Measurements from ENCODE around the gene ZNF740. TPM values are rescaled to one million over a fixed set of nuclear protein-coding genes. Genes with fewer than 3 reads are reported as not detected.

The ZNF740 gene, protein sequence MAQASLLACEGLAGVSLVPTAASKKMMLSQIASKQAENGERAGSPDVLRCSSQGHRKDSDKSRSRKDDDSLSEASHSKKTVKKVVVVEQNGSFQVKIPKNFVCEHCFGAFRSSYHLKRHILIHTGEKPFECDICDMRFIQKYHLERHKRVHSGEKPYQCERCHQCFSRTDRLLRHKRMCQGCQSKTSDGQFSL
- 13.7 TPM for polyA plus RNA-seq (2012; ENCODE audit: missing spikeins)

DNA sequence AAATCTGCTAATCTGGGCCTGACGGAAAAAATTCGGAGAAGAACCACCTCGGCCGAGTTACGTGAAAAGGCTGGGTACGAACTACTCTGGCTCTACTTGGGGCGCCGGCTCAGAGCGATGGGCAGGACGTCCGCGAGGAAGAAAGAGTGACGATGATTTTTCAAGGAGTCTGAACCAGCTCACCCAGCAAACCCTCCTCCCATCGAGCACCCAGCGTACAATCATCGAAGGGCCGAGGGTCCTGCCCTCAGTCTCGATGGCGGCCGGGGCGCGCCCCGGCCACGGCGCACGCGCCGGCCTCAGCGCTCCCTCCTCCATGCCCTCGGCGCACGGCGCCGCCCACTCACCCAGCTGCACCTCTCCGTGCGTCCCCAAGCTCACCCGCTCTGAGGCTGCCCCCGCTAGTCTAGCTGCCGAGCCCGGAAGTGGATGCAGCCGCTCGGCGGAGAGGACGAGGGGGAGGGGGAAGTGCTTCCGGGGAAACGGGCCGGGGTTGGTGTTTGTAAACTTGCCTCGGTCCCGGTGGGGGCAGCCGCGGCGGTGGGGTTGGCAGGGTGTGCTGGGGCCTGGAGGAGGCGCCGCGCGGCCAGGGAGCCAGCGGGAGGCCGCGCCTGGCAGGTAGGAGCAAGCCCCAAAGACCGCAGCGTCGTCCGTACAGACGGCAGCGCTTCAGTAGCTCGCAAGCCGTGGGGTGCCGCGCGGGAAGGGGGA, at the start of gene ZNF740, which contains the start of gene CSAD:
Gene ZNF740 (plus strand): TSS at position 503 of the 711 bp plus-strand sequence. CDS start 1,262 bp downstream, outside the sequence.
Gene CSAD (minus strand): TSS at position 706 of the 711 bp plus-strand sequence. CDS start 7,455 bp downstream, outside the sequence.
- TF ChIP-seq POLR2AphosphoS5 (IDR thresholded peaks at IDR 0.05; ENCODE audit: low read depth, low read length) = peak; percentile 70; the same call in 1 of the 2 replicates
- peak; percentile 83 for TF ChIP-seq POLR2A (IDR thresholded peaks at IDR 0.05; ENCODE audit: low read depth, low read length)
- peak; percentile 61 for TF ChIP-seq TAF1 (IDR thresholded peaks at IDR 0.05; ENCODE audit: borderline replicate concordance, low read depth, low read length)
- FAIRE-seq = peak; percentile 97
- DNase-seq (ENCODE audit: insufficient read length) = peak; percentile 98

GRCh38 chr12:53131844-53132243, 48.7 kb upstream of the ZNF740 start:
- FAIRE-seq (no peak), DNase-seq (ENCODE audit: insufficient read length) (no peak)
- no peak for TF ChIP-seq POLR2AphosphoS5 (IDR thresholded peaks at IDR 0.05; ENCODE audit: low read depth, low read length)
- TF ChIP-seq TAF1 (IDR thresholded peaks at IDR 0.05; ENCODE audit: borderline replicate concordance, low read depth, low read length) = no peak
- no peak for TF ChIP-seq POLR2A (IDR thresholded peaks at IDR 0.05; ENCODE audit: low read depth, low read length)

DNA sequence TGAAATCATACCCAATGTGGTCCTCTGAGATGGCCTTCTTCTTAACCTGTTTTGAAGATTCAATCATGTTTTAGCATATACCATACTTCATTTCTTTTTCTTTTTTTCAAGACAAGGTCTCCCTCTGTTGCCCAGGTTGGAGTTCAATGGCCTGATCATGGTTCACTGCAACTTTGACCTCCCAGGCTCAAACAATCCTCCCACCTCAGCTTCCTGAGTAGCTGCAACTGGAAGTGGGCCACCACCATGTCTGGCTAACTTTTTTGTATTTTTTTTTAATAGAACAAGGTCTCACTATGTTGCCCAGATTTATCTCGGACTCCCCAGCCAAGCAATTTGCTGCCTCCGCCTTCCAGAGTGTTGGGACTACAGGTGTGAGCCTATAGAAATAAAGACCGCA, 46.8 kb upstream of the ZNF740 start:
- TF ChIP-seq POLR2AphosphoS5 (IDR thresholded peaks at IDR 0.05; ENCODE audit: low read depth, low read length) = no peak
- TF ChIP-seq TAF1 (IDR thresholded peaks at IDR 0.05; ENCODE audit: borderline replicate concordance, low read depth, low read length) = no peak
- no peak for TF ChIP-seq POLR2A (IDR thresholded peaks at IDR 0.05; ENCODE audit: low read depth, low read length)
- no peak for FAIRE-seq

DNA sequence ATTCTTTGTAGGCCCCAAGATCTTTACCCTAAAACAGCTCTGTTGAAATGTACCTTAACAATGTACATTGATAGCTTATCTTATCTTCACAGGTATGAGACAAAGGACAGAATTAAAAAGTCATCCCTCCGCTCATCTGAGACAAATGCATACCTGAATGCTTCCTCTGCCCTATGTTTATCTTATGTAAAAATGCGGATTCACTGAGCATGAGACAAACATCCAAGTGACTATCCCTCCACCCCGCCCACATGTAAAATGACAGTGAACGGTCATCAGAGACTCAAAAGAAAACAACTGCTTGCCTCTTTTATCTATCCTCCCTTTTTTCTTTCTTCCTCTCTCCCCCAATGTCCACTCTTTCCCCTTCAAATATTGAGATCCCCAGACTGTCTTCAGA, 37.2 kb upstream of the ZNF740 start:
- FAIRE-seq = no peak
- no peak for TF ChIP-seq TAF1 (IDR thresholded peaks at IDR 0.05; ENCODE audit: borderline replicate concordance, low read depth, low read length)
- TF ChIP-seq POLR2A (IDR thresholded peaks at IDR 0.05; ENCODE audit: low read depth, low read length) = no peak
- TF ChIP-seq POLR2AphosphoS5 (IDR thresholded peaks at IDR 0.05; ENCODE audit: low read depth, low read length) = no peak
- no peak for DNase-seq (ENCODE audit: insufficient read length)

More for the DNA sequence above, 46.8 kb upstream of the ZNF740 start:
- no peak for DNase-seq (ENCODE audit: insufficient read length)

- DNase-seq (ENCODE audit: insufficient read length) (no peak), FAIRE-seq (no peak)
- TF ChIP-seq POLR2A (IDR thresholded peaks at IDR 0.05; ENCODE audit: low read depth, low read length) (no peak), POLR2AphosphoS5 (IDR thresholded peaks at IDR 0.05; ENCODE audit: low read depth, low read length) (no peak), TAF1 (IDR thresholded peaks at IDR 0.05; ENCODE audit: borderline replicate concordance, low read depth, low read length) (no peak)
These were observed 34.9 kb upstream of the ZNF740 start for GRCh38 chr12:53145383-53146260.

GRCh38 chr12:53147181-53147580, 33.3 kb upstream of the ZNF740 start:
- FAIRE-seq (no peak), DNase-seq (ENCODE audit: insufficient read length) (no peak)
- no peak for TF ChIP-seq POLR2A (IDR thresholded peaks at IDR 0.05; ENCODE audit: low read depth, low read length)

DNA sequence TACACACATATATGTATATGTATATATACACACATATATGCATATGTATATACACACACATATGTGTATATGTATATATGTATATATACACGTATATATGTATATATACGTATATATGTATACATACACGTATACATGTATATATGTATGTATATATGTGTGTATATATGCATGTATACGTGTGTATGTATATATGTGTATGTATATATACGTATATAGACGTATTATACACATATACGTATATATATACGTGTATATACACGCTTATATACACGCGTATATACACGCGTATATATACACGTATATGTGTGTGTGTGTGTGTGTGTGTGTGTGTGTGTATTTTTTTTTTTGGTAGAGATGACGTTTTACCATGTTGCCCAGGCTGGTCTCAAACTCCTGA, 32.9 kb upstream of the ZNF740 start:
- TF ChIP-seq POLR2AphosphoS5 (IDR thresholded peaks at IDR 0.05; ENCODE audit: low read depth, low read length) (no peak), POLR2A (IDR thresholded peaks at IDR 0.05; ENCODE audit: low read depth, low read length) (no peak), TAF1 (IDR thresholded peaks at IDR 0.05; ENCODE audit: borderline replicate concordance, low read depth, low read length) (no peak)
- FAIRE-seq = no peak
- DNase-seq (ENCODE audit: insufficient read length) = no peak

- DNase-seq (ENCODE audit: insufficient read length) (no peak), FAIRE-seq (no peak)
- TF ChIP-seq POLR2AphosphoS5 (IDR thresholded peaks at IDR 0.05; ENCODE audit: low read depth, low read length) = no peak
These were observed 29.5 kb upstream of the ZNF740 start for GRCh38 chr12:53151039-53151438.

DNA sequence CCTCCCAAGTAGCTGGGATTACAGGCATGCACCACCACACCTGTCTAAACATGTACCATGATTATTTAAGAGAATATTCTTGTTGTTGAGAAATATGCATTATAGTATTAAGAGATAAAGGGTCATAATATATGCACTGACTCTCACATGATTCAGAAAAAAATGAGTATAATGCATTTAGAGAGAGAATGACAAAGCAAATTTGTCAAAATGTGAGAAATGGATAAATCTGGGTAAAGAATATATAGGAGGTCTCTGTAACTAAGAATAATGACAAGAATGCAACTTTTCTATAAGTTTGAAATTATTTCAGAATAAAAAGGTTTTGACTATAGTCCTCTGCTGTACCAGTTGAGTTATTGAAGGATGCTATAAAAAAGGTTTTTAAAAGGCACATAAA, 28.1 kb upstream of the ZNF740 start:
- FAIRE-seq = no peak

GRCh38 chr12:53159195-53159839, 21.2 kb upstream of the ZNF740 start:
- peak; percentile 90 for FAIRE-seq
- DNase-seq (ENCODE audit: insufficient read length) = peak; percentile 92
- TF ChIP-seq TAF1 (IDR thresholded peaks at IDR 0.05; ENCODE audit: borderline replicate concordance, low read depth, low read length) (no peak), POLR2AphosphoS5 (IDR thresholded peaks at IDR 0.05; ENCODE audit: low read depth, low read length) (no peak), POLR2A (IDR thresholded peaks at IDR 0.05; ENCODE audit: low read depth, low read length) (no peak)

More for the DNA sequence above, 28.1 kb upstream of the ZNF740 start:
- no peak for TF ChIP-seq TAF1 (IDR thresholded peaks at IDR 0.05; ENCODE audit: borderline replicate concordance, low read depth, low read length)
- no peak for TF ChIP-seq POLR2AphosphoS5 (IDR thresholded peaks at IDR 0.05; ENCODE audit: low read depth, low read length)
- TF ChIP-seq POLR2A (IDR thresholded peaks at IDR 0.05; ENCODE audit: low read depth, low read length) = no peak
- no peak for DNase-seq (ENCODE audit: insufficient read length)

DNA sequence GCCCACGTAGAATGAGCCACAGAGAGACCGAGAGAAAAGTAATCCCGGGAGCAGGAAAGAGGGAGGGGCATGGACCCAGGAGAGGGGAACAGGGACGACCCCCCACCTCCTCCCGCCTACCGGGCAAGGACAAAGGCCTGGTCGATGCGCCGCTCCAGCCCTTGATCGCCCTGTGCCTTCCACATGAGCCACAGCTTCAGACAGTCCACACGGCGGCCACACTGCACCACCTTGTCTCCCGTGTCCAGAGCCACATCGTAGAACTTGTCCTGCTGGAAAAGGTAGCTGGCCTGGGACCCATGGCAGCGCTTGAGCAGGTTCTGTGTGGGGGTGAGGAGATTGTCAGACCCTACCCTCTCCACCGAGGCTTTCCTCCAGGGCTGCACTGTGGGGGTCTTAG, 20.5 kb upstream of the ZNF740 start:
- no peak for FAIRE-seq
- no peak for DNase-seq (ENCODE audit: insufficient read length)
- no peak for TF ChIP-seq POLR2AphosphoS5 (IDR thresholded peaks at IDR 0.05; ENCODE audit: low read depth, low read length)
- TF ChIP-seq TAF1 (IDR thresholded peaks at IDR 0.05; ENCODE audit: borderline replicate concordance, low read depth, low read length) = no peak
- TF ChIP-seq POLR2A (IDR thresholded peaks at IDR 0.05; ENCODE audit: low read depth, low read length) = no peak

All from GM12892 (cell line).